HepG2 (cell line): ENCODE data around the gene ARHGEF40. TPM values are rescaled to one million over a fixed set of nuclear protein-coding genes. Genes with fewer than 3 reads are reported as not detected.

Experiments used
- CBX2 ChIP-seq, 2 experiments: fragments of 200-600 bp in 1 of 2; sonication (generic); formaldehyde crosslinking in 1 of 2; IDR thresholded peaks; 2 replicates each; pipeline versions ENCODE4 v1.7.0 to v1.8.1; 2018 to 2022; ENCODE audit warnings: low read depth in 2 of 2, low read length in 1 of 2, mild to moderate bottlenecking in 1 of 2, missing genetic modification reagents in 1 of 2
- KLF12 ChIP-seq: sonication (generic); formaldehyde crosslinking; IDR thresholded peaks from 2 replicates; pipeline ENCODE4 v1.4.0; 2020; ENCODE audit warnings: missing genetic modification reagents, borderline replicate concordance
- LCORL ChIP-seq, 2 experiments: fragments of 450-650 bp in 1 of 2; sonication (generic) in 1 of 2; formaldehyde crosslinking in 1 of 2; IDR thresholded peaks; 2 replicates each; pipeline versions ENCODE4 v1.5.0 to v1.6.1; 2017 to 2020; ENCODE audit warnings: antibody characterized with exemption in 1 of 2, missing genetic modification reagents in 1 of 2
- MAFF ChIP-seq: IDR thresholded peaks from 2 replicates; pipeline ENCODE4 v1.6.1; 2011; ENCODE audit warnings: low read depth, low read length, improper control_type of control experiment
- POGZ ChIP-seq: sonication (generic); formaldehyde crosslinking; IDR thresholded peaks from 2 replicates; pipeline ENCODE4 v1.4.0; 2020; ENCODE audit warnings: mild to moderate bottlenecking, missing genetic modification reagents
- PRDM10 ChIP-seq: sonication (generic); formaldehyde crosslinking; IDR thresholded peaks from 2 replicates; pipeline ENCODE4 v1.4.0; 2020; ENCODE audit warnings: low read depth, missing genetic modification reagents
- SIX4 ChIP-seq: sonication (generic); formaldehyde crosslinking; IDR thresholded peaks from 2 replicates; pipeline ENCODE4 v1.4.0; 2020; ENCODE audit warnings: missing genetic modification reagents
- TP53 ChIP-seq: sonication (generic); formaldehyde crosslinking; conservative IDR thresholded peaks from 2 replicates; pipeline ENCODE4 v1.4.0; 2020; ENCODE audit warnings: missing genetic modification reagents
- ZMYM4 ChIP-seq: sonication (generic); formaldehyde crosslinking; IDR thresholded peaks from 2 replicates; pipeline ENCODE4 v1.8.1; 2023; ENCODE audit warnings: mild to moderate bottlenecking, missing genetic modification reagents
- ZNF280B ChIP-seq: sonication (generic); formaldehyde crosslinking; IDR thresholded peaks from 2 replicates; pipeline ENCODE4 v1.5.0; 2020; ENCODE audit warnings: missing genetic modification reagents, mild to moderate bottlenecking, borderline replicate concordance
- ZNF746 ChIP-seq: sonication (generic); formaldehyde crosslinking; IDR thresholded peaks from 2 replicates; pipeline ENCODE4 v1.8.0; 2022; ENCODE audit warnings: mild to moderate bottlenecking, missing genetic modification reagents
- polyA plus RNA-seq, 8 experiments: library from polyadenylated mRNA; depleted of rRNA in 3 of 8; stranded (reverse) in 7 of 8; unstranded in 1 of 8; fragments of >200 nt; fragmentation: Illumina TruSeq in 4 of 8; extraction: Trizol in 4 of 8; gene quantifications; 2 replicates each; pipeline versions ENCODE4 v1.2.1 to v1.2.3, GENCODE V29; 2011 to 2016; ENCODE audit warnings: low read depth in 4 of 8, missing spikeins in 1 of 8, mixed read lengths in 1 of 8; ENCODE audit not compliant: insufficient read depth in 1 of 8
- total RNA-seq, 5 experiments: library from RNA; depleted of rRNA; stranded (reverse); fragments of >200 nt; fragmentation: Illumina TruSeq; extraction: Trizol; gene quantifications; 2 replicates each; pipeline ENCODE4 v1.2.3, GENCODE V29; 2016; ENCODE audit warnings: low read depth in 1 of 5
- TF ChIP-seq, protein P1 (sequence below): sonication (generic); formaldehyde crosslinking; conservative IDR thresholded peaks from 2 replicates; pipeline ENCODE4 v1.4.0; 2020; ENCODE audit warnings: mild to moderate bottlenecking, missing genetic modification reagents, moderate library complexity
- TF ChIP-seq, protein P2 (sequence below): IDR thresholded peaks from 2 replicates; pipeline ENCODE4 v1.6.1; 2016; ENCODE audit warnings: low read depth, missing genetic modification reagents, missing compliant biosample characterization

Gene ARHGEF40
- total and polyA plus RNA-seq, 2 of the 13 experiments (the other 11 are each of a cell fraction or from before 2014, with no cell fraction given), result 28.1 to 78.1 TPM

DNA sequence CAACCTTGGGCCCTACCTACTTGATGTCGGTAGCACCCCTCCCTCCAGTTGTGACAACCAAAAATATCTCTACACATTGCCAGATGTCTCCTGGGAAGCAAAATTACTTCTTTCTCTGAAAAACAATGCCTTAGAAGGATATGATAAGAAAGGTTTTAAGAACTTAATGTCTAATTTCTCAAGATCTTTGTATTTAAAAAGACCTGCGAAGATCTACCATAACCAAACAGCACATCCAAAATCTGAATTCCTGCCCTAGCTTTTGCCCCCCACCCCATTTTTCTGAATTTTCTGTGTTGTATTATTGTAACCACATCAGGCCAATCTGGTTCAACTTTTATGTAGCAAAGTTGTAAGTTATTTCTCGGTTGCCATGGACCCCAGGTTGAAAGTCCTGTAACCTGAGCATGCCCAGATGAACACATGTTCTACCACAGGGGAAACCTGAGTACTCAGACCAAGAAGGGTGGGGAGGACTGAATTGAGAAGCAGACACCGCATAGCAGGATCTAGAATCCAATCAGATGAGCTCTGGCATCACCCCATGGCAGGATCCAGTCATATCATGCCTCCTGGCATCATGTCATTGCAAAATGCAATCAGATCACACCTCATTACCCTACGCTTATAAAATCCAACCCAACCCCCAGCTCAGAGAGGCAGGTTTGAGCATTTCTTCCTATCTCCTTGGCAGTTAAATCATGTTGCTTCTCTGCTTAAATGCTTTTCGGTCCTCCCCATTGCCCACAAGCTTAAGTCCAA, 39.5 kb downstream of the ARHGEF40 start (continued):
- TF ChIP-seq PRDM10 (CRISPR knock-in tag), result no peak
- no peak for TF ChIP-seq MAFF
- TF ChIP-seq POGZ (CRISPR knock-in tag), result no peak
- TF ChIP-seq, protein P1, sequence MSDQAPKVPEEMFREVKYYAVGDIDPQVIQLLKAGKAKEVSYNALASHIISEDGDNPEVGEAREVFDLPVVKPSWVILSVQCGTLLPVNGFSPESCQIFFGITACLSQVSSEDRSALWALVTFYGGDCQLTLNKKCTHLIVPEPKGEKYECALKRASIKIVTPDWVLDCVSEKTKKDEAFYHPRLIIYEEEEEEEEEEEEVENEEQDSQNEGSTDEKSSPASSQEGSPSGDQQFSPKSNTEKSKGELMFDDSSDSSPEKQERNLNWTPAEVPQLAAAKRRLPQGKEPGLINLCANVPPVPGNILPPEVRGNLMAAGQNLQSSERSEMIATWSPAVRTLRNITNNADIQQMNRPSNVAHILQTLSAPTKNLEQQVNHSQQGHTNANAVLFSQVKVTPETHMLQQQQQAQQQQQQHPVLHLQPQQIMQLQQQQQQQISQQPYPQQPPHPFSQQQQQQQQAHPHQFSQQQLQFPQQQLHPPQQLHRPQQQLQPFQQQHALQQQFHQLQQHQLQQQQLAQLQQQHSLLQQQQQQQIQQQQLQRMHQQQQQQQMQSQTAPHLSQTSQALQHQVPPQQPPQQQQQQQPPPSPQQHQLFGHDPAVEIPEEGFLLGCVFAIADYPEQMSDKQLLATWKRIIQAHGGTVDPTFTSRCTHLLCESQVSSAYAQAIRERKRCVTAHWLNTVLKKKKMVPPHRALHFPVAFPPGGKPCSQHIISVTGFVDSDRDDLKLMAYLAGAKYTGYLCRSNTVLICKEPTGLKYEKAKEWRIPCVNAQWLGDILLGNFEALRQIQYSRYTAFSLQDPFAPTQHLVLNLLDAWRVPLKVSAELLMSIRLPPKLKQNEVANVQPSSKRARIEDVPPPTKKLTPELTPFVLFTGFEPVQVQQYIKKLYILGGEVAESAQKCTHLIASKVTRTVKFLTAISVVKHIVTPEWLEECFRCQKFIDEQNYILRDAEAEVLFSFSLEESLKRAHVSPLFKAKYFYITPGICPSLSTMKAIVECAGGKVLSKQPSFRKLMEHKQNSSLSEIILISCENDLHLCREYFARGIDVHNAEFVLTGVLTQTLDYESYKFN, result peak; percentile 38
- TF ChIP-seq TP53 (CRISPR knock-in tag), result no peak
- peak; percentile 74; the same call in 1 of the 2 replicates for TF ChIP-seq CBX2 (IDR thresholded peaks at IDR 0.05; ENCODE audit: low read depth, low read length)
- no peak for TF ChIP-seq CBX2 (CRISPR knock-in tag; IDR thresholded peaks at IDR 0.05; ENCODE audit: low read depth)
- no peak for TF ChIP-seq ZNF280B (CRISPR knock-in tag)
- no peak for TF ChIP-seq LCORL (IDR thresholded peaks at IDR 0.05)
- TF ChIP-seq LCORL (CRISPR knock-in tag; IDR thresholded peaks at IDR 0.05), result 0 out of 2 replicates have a peak, but pooled peaks have one; percentile 23
- TF ChIP-seq KLF12, result 0 out of 2 replicates have a peak, but pooled peaks have one; percentile 31
- TF ChIP-seq, protein P2, sequence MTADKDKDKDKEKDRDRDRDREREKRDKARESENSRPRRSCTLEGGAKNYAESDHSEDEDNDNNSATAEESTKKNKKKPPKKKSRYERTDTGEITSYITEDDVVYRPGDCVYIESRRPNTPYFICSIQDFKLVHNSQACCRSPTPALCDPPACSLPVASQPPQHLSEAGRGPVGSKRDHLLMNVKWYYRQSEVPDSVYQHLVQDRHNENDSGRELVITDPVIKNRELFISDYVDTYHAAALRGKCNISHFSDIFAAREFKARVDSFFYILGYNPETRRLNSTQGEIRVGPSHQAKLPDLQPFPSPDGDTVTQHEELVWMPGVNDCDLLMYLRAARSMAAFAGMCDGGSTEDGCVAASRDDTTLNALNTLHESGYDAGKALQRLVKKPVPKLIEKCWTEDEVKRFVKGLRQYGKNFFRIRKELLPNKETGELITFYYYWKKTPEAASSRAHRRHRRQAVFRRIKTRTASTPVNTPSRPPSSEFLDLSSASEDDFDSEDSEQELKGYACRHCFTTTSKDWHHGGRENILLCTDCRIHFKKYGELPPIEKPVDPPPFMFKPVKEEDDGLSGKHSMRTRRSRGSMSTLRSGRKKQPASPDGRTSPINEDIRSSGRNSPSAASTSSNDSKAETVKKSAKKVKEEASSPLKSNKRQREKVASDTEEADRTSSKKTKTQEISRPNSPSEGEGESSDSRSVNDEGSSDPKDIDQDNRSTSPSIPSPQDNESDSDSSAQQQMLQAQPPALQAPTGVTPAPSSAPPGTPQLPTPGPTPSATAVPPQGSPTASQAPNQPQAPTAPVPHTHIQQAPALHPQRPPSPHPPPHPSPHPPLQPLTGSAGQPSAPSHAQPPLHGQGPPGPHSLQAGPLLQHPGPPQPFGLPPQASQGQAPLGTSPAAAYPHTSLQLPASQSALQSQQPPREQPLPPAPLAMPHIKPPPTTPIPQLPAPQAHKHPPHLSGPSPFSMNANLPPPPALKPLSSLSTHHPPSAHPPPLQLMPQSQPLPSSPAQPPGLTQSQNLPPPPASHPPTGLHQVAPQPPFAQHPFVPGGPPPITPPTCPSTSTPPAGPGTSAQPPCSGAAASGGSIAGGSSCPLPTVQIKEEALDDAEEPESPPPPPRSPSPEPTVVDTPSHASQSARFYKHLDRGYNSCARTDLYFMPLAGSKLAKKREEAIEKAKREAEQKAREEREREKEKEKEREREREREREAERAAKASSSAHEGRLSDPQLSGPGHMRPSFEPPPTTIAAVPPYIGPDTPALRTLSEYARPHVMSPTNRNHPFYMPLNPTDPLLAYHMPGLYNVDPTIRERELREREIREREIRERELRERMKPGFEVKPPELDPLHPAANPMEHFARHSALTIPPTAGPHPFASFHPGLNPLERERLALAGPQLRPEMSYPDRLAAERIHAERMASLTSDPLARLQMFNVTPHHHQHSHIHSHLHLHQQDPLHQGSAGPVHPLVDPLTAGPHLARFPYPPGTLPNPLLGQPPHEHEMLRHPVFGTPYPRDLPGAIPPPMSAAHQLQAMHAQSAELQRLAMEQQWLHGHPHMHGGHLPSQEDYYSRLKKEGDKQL (CRISPR knock-in tag), result no peak
- TF ChIP-seq ZNF746 (CRISPR knock-in tag), result no peak
- peak; percentile 95 for TF ChIP-seq SIX4 (CRISPR knock-in tag)
- TF ChIP-seq ZMYM4 (CRISPR knock-in tag), result peak; percentile 64; the same call in 1 of the 2 replicates
